Measurements from ENCODE around the gene CTSW. TPM values are rescaled to one million over a fixed set of nuclear protein-coding genes. Genes with fewer than 3 reads are reported as not detected.

CTSW gene
- total RNA-seq, 1 donor from 2014 or later = not detected

- FAIRE-seq (no peak), DNase-seq (ENCODE audit: low spot score in 2 of 2) (no peak)
Observed at GRCh38 chr11:65854852-65855837, 24.5 kb upstream of the CTSW start.

- DNase-seq (ENCODE audit: low spot score in 2 of 2) (no peak), FAIRE-seq (no peak)
Observed at GRCh38 chr11:65855927-65856363, 23.7 kb upstream of the CTSW start.

DNA sequence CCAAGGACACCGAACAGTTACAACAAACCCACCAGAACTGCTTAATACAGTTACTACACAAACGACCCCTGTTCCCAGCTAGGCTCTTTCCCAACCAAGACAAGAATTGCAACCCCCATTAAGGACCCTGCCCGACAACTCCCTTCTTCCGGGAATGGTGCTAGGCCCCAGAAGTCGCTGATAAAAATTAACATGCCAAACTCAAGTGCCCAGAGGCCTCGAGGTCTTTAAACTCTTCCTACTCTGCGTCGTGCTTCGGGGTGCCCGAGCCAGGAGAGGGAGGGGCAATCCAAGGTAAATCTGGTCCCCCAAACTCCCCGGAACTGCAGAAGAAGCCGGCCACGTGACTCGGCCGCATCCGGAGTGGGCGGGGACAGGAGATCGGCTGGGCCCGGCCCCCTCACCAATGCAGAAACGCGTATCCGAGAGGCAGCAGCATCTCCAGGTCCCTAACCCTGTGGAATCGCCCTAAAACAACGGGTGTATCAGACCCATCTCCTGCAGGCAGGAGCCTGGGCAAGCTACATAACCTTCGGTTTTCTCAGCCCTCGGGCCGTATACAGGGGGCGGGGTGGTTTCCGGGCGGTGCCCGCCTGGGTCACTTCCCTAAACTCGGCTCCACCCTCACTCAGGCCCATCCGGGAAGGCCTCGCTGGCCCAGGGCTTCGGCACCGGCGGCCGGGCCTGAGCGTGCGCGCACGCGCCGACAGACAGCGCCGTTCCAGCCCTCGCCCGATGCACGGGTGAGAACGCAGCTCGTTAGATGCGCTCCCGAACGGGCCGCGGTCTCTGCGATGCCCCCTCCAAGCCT is 22.7 kb upstream of the CTSW start:
- no peak for FAIRE-seq
- peak; percentile 64 to 70 for DNase-seq (ENCODE audit: low spot score in 2 of 2)

GRCh38 chr11:65857500-65857852 is 22.2 kb upstream of the CTSW start:
- DNase-seq (ENCODE audit: low spot score in 2 of 2) (peak in 1 of 2 donors; percentile 65), FAIRE-seq (no peak)

- peak; percentile 89 to 95 for DNase-seq (ENCODE audit: low spot score in 2 of 2)
- FAIRE-seq = no peak
Observed at GRCh38 chr11:65857853-65858680, 21.6 kb upstream of the CTSW start, which contains the start of gene CFL1. Gene CFL1 (minus strand): TSS chr11:65858180. CDS start chr11:65858099, 81 bp downstream.

GRCh38 chr11:65858681-65859087 is 21.0 kb upstream of the CTSW start:
- DNase-seq (ENCODE audit: low spot score in 2 of 2) (no peak), FAIRE-seq (no peak)

- FAIRE-seq (no peak), DNase-seq (ENCODE audit: low spot score in 2 of 2) (peak; percentile 94)
Observed at GRCh38 chr11:65859095-65859811, 20.4 kb upstream of the CTSW start.

DNA sequence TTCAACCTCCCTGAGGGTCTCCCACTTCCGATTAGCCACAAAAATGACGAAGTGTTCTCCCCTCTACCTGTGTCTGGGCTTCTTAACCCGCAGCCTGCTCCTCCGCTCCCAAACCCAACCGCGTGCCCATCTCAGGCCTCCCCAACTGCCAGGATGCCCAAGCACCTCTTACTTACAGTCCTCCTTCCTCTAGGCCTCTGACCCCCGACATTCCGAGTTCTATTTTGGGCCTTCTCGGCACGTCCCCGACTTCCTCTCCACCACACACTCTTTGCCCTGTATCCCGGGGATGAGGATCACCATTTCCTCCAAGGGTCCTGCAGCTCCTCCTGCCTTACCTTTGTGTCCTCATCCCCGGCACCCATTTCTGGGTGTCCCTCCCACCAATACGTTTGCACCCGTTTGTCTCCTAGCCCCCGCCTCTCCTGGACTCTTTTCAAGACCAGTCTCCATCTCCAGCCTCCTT is 19.8 kb upstream of the CTSW start:
- DNase-seq (ENCODE audit: low spot score in 2 of 2) = peak in 1 of 2 donors; percentile 55
- FAIRE-seq = no peak

DNA sequence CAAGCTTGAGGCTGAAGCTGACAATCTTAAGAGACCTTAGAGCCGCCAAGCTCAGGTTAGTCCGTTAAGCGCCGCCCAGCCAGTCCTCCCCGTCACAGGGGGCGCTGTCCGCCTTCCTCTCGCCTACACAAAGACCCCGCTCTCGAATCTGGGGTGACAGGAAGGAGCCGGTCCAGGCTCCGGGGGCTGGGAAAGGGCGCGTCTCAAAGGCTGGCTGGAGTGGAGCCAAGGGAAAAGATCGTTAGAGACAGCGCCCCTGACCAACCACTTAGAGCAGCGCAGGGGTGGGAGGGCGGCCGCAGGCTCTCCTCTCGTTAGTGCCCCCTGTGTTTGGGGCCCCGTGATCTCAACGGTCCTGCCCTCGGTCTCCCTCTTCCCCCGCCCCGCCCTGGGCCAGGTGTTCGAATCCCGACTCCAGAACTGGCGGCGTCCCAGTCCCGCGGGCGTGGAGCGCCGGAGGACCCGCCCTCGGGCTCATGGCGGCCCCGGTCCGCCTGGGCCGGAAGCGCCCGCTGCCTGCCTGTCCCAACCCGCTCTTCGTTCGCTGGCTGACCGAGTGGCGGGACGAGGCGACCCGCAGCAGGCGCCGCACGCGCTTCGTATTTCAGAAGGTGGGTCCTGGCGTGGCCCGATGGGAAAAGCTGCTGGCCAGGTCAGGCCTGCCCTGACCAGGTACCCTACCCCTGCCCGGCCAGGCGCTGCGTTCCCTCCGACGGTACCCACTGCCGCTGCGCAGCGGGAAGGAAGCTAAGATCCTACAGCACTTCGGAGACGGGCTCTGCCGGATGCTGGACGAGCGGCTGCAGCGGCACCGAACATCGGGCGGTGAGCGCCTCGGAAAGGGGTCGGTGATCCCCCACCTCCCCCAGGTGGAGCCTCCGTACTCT is 19.1 kb upstream of the CTSW start, which contains the start of gene MUS81:
Gene MUS81, plus strand, starts transcription at position 156 of the 887 bp plus-strand sequence. Its CDS starts 321 bp downstream, at position 477.
- FAIRE-seq = no peak

GRCh38 chr11:65861165-65861505 is 18.5 kb upstream of the CTSW start:
- no peak for FAIRE-seq
- DNase-seq (ENCODE audit: low spot score in 2 of 2) = no peak

More for the DNA sequence above, 19.1 kb upstream of the CTSW start, which contains the start of gene MUS81:
- peak; percentile 91 to 93 for DNase-seq (ENCODE audit: low spot score in 2 of 2)

GRCh38 chr11:65861533-65862183 is 18.0 kb upstream of the CTSW start:
- FAIRE-seq = no peak
- no peak for DNase-seq (ENCODE audit: low spot score in 2 of 2)

DNA sequence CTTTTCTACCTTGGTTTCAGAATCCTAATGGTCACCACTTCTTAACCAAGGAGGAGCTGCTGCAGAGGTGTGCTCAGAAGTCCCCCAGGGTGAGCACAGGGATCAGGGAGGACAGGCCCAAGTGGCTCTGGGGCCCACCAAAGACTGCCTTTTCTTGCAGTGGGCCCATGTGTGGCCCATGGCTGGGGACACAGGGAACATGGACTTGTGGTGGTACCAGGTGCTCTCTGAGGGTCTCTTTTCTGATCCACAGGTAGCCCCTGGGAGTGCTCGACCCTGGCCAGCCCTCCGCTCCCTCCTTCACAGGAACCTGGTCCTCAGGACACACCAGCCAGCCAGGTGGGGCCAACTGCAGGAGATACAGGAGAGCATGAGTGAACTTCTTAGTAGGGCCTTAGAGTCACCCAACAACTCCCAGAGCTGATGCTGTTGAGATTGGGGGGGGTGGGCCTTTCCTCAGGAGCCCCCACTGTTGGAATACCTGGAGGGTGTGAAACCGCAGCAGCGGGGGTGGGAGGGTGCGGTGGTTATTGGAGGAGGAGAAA is 17.4 kb upstream of the CTSW start:
- FAIRE-seq = no peak

DNA sequence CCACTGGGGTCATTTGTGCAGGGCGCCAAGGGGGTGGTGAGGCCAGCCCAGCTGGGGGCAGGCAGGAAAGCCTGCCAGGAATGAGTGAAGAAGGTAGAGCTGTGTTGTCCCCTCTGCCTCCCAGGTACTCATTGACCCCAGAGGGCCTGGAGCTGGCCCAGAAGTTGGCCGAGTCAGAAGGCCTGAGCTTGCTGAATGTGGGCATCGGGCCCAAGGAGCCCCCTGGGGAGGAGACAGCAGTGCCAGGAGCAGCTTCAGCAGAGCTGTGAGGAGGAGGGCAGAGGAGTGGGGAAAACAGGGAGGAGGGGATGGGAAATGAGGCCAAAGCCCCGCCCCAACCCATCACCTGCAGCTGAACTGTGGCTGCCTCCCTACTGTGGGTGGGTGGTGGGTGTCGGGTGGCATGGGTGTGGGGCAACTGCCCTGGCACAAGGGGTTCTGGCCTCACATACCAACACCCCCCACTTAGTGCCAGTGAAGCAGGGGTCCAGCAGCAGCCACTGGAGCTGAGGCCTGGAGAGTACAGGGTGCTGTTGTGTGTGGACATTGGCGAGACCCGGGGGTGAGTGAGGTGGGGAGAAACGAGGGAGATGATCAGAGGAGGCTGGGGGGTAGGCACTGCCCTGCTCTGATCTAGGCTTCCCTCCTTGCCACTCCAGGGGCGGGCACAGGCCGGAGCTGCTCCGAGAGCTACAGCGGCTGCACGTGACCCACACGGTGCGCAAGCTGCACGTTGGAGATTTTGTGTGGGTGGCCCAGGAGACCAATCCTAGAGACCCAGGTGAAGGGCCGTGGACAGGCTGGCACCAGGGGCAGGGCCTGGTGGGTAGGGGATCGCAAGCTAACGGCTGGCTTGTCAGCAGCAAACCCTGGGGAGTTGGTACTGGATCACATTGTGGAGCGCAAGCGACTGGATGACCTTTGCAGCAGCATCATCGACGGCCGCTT is 16.4 kb upstream of the CTSW start:
- DNase-seq (ENCODE audit: low spot score in 2 of 2) = no peak

More for the DNA sequence above, 17.4 kb upstream of the CTSW start:
- DNase-seq (ENCODE audit: low spot score in 2 of 2) = no peak

DNA sequence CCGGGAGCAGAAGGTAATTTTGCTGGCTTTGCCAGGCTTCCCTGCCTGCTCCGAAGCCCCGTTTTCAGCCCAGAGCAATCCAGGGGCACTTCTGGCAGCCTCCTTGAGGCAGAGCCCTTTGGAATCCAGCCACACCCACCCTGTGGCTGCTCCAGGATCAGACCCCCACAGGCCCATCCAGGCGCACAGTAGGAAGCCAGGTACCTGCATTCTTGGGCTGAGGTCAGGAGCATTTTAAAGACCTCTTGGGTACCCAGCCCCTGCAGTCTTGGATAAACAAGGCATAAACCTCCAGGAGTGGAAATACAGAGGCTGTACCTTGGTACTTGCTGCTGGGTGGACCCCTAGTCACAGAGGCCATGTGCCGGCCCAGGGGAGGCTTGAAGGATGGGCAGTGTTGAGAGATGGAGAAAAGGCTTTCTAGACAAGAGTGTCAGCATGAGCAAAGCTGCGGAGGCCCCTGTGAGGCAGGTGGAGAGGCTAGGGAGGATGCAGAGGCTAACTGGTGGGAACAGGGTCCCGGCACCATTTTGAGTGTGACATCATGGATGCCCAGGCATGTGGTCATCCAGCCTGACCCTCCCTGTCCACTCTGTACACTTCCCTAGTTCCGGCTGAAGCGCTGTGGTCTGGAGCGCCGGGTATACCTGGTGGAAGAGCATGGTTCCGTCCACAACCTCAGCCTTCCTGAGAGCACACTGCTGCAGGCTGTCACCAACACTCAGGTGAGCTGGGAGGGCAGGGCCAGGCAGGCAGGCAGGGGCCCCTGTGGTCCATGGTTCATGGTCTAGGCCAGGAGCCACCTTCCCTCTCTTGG is 15.5 kb upstream of the CTSW start:
- FAIRE-seq (no peak), DNase-seq (ENCODE audit: low spot score in 2 of 2) (no peak)

More for the DNA sequence above, 16.4 kb upstream of the CTSW start:
- no peak for FAIRE-seq

DNA sequence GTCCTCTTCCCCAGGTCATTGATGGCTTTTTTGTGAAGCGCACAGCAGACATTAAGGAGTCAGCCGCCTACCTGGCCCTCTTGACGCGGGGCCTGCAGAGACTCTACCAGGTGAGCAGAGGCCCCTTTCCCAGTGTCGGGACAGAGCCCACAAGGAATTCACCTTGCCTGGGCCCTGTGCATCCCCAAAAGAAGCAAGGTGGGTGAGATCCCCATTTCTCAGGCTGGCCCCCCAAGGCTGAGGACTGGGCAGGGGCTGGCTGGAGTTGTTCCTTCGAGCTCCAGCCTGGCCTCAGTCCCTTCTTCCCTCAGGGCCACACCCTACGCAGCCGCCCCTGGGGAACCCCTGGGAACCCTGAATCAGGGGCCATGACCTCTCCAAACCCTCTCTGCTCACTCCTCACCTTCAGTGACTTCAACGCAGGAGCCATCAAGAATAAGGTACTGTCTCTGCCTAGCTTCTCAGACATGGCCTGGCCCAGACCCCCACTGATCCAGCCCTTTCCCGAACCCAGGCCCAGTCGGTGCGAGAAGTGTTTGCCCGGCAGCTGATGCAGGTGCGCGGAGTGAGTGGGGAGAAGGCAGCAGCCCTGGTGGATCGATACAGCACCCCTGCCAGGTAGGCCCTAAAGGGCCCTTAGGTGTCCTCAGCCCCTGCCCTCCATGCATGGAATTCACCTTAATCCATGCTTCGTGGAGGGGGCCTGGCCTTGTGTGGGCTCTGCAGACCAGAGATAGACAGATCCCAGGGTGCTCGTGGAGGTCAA is 14.7 kb upstream of the CTSW start:
- DNase-seq (ENCODE audit: low spot score in 2 of 2) (no peak), FAIRE-seq (no peak)

Data from frontal cortex (tissue), 4 donors.